GM21786 (cell line): ENCODE measurements around the gene ZNF831.

Experiments used
- ATAC-seq: cut with Tn5 transposase; IDR thresholded peaks from one replicate; pipeline ENCODE4 v1.9.1; 2021; ENCODE audit not compliant: unreplicated experiment

Gene ZNF831

DNA sequence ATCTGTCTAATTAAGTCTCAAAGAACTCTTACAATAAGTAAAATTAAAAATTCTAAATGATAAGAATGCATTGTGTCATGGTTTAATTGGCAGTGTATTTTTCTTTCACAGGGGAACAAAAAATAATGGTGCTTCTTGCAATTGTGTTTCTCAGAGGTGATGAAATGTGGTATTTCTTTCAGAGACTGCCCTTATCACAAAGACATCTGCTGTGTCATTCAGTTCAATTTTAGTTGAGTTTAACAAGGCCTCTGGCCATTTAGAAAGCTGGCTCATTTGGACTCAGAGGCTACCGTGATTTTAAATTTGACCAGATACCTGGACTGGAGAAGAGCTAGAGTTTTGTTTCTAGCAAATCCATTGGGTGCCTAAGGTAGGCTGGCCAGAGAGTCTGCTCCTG is 23.6 kb upstream of the ZNF831 start:
- ATAC-seq, result no peak

DNA sequence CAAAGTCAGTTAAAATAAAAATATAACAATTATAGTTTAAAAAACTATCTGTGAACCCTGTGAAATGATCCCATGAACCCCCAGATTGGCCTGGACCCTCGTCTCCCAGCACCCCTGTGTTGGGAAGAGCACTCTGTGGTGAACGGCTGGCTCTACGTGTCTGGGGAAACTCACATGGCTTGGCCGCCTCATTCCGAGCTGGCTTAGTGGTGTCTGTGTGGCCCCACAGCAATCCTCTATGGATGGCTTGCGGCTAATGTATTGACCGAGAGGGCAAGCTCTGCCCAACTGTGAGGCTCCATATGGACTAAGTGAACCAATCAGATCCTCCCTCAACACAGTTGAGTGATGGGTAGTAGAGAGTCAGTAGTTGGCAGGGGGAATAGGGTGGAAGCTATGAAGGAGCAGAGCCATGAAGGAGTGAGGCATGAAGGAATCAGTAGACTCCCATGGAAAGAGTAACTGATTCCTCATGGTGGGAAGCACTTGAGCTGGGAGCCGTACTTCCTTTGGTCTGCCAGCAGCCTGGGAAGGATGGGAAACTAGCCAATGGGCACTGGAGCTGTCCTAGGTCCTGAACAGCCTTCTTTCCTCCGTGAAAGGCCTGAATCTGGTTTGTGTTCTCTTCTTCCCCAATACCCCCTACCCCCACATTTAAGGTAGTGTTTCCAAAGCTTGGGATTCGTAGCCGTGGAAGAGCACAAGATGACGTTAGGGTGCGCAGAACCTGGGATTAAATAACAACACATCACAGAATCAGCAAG is 21.6 kb upstream of the ZNF831 start:
- ATAC-seq, result no peak

GRCh38 chr20:59143326-59143725 is 20.3 kb upstream of the ZNF831 start:
- ATAC-seq, result no peak

DNA sequence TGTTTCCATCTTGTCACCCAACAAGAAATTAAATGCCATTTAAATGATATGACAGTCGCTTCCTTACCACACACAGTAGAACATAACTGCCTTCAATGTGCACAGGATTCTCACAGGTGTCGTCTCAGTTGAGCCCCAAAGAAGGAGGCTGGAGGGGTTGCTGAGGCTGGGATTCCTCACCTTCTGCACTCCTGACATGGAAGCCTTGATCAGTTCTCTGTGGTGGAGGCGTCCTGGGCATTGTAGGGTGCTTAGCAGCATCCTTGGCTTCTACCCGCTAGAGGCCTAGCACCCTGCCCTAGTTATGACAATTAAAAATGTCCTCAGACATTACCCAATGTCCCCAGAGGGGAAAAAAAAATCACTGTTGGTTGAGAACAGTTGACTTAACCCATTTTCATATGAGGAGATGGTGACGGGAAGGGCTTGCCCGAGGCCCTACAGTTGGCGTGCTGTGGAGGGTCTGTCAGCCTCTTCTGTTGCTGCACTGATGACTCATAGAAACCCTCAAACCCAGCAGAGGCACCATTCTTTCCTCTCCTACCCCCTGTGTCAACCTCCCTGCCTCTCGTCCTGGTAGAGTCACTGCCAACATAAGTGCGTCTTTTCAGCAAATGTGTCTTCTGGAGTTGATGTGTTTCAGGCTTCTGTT is 19.3 kb upstream of the ZNF831 start:
- no peak for ATAC-seq

DNA sequence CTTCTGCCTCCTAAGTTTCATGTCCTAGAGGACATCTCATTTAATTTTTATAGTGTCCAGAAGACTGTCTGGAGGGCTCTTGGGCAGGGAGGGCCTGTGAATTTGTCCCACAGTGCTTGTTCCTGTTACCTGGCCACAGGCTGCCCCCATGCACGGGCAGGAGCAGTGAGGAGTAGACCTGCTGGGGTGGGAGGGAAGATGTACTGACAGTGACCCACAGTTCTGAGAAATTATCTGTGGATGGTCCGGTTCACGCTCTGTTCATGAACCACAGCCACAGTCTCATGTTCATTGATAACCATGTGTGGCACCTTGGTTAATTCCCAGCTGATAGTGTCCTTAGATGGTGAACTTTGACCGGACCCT is 18.8 kb upstream of the ZNF831 start:
- no peak for ATAC-seq

DNA sequence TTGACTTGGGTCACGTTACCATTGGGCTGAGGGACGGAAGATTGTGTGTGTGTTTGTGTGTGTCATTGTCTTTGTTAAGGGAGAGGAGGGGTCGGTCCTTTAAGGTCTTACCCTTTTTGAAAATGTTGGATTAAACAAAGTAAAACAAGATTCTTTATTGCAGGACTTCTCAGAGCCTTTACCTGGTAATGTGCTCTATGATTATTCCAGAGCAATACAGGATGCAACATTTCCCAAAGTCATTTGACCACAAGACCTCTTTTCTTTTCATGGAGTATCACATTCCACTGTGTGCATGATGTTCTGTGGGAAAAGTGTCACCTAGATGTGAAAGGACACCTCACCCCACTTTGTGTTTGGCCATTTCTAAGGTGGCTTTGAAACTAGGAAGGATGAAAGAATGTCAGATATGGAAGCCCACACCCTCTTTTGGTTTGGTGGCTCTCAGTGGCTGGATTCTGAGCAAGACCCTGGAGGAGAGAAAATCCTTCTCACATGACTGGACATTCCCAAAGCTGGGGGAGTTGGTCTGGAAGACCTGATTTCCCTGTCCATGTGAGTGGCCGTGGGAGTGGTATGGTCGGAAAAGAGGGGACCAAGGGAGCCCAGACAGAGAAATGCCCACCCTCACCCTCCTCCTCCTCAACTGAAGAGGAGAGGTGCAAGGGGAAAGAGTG is 18.2 kb upstream of the ZNF831 start:
- no peak for ATAC-seq

DNA sequence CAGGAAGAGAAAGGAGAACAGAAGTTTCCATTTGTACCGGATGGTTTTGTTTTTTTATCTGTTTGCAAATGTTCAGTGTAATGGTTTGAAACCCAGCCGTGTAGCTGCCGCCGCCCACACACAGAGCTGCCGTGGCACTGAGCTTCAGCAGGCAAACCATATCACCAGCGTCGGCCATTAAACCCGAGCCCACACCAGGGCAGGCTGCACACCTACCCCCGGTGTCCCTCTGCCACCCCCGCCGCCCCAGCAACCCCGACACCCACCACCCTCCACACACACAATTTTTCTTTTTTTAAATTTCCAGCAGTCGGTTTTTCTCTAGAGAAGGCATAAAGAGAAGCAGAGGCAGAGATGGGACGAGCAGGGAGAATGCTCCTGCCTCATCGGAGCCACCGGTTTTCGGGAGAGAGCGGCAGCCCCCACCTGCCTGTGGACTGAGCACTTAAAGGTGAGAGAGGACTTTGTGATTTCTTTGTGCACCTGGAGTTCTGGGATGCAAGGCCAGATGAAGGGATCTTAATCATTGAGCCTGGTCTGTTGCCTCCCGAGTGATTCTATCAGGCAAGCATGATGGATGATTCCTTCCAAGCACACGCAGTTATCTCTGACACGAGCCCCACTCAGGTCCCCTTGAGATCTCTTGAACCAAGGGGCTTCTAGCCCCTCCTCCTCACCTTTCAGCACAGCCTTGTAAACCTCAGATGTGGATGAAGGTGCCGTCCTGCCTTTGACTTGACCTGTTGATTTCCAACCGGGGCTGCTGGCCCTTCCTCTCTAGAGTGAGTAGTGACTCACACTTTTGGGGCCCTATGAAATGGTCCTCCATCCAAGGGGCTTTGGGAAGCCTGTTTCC is 17.5 kb upstream of the ZNF831 start:
- no peak for ATAC-seq

DNA sequence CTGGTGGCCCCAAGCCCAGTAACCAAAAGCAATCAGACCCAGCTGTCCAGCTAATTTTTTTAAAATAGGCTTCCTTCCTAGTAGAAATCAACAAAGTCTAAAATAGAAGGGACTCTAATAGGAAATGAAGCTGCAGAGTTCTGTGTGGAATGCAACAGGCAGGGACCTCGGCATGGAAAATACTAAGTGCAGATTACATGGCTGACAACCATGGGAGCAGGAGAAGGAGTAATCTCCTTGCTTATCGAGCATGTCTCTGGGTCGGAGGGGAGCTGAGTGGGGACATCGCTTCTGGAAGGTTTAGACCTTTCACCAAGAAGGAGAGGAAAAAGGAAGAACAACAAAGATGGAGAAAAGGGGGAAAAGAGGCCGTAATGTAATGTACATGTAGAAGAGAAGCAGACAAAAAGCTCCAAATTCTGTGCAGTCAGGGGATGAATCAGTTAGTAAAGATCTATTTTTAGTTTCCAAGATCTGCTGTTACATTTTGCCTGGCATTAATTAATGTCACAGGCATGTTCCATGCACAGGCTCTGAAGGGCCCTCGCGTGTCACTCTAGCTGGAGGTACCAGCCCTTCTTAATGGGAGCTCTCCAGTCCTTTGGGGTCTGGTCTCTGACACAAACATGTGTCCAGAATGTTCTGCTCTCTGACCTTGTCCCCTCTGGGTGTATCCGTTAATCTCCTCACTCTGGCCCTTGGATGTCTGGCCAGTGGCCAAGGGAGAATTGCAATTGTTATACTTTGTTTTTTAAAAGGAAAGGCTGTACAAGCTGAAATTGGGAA is 16.6 kb upstream of the ZNF831 start:
- no peak for ATAC-seq

GRCh38 chr20:59147586-59147985 is 16.0 kb upstream of the ZNF831 start:
- no peak for ATAC-seq

- ATAC-seq, result no peak
These were observed 14.7 kb upstream of the ZNF831 start for GRCh38 chr20:59148701-59149493.

GRCh38 chr20:59149678-59150504 is 13.7 kb upstream of the ZNF831 start:
- no peak for ATAC-seq

DNA sequence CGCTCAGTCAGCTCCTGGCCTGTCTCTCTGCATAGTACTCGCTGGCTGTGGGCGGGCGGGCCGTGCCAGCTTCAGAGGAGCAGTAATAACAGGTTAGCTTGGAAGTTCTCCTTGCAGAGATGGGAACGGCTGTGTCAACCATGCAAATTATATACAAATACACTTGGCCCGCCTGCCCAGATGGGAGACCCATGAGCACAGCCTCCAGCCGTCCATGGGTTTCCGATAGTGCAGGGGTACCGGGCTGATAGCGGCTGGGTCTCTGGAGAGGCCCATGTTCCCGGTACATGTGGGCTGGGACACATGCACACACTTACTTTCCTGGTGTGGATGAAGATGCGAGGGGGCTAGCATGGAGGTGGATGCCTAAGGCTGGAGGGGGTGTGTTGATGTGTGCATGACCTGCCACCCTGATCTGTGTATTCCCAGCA is 12.8 kb upstream of the ZNF831 start:
- ATAC-seq, result no peak

- no peak for ATAC-seq
These were observed 12.2 kb upstream of the ZNF831 start for GRCh38 chr20:59151391-59151790.

DNA sequence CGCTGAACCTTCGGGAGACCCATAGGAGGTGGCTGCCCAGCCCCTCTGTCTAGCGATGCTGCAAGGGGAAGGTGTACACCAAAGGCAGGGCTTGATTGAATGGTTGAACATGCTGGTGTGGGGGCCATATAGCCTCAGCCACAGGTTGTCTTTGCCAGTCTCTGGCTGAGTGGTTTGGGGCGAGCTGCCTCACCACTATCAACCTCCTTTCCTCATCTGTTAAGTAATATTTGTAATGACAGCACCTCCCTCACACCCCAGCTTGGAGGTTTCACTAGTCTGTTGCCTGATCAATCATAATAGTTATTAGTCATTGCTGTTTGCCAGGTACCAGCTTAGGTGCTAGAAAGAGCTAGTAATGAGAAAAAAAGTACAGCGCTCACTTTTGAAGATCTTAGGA is 11.8 kb upstream of the ZNF831 start:
- ATAC-seq, result no peak

DNA sequence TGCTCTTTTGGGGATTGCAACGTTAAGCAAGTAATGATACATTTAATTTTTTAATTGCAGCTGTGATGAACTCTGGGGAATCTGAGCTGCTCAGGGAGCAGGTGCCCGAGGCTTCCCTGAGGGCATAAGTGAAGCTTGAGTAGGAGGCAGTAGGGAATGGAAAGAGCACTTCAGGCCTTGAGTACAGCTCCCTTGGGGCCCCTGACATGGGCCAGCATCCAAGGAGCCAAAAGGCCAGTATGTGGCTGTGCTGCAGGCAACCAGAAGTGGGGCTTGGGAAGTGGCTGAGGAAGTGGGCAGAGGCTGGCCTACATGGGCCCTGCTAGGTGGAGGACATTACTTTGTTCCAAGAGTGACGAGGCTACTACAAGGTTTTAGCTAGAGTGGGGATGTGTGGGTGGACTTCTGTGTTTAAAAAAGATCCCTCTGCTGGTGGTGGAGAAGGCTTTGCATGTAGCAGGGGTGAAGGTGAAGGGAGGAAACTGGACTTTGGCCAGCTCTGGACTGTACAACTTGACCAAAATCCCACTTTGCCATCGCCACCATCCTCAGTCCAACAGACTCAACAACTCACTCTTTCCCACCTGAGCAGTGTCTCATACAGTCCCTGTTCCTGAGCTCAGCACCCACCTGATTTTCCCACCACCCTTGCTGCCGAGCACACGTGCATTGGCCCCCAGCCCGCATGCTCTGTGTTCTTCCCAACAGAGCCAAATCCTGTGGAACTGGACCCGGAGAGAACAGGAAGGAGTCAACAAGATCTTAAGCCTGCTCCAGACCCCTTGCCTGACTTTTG is 10.9 kb upstream of the ZNF831 start:
- no peak for ATAC-seq

GRCh38 chr20:59153355-59153681 is 10.3 kb upstream of the ZNF831 start:
- no peak for ATAC-seq

DNA sequence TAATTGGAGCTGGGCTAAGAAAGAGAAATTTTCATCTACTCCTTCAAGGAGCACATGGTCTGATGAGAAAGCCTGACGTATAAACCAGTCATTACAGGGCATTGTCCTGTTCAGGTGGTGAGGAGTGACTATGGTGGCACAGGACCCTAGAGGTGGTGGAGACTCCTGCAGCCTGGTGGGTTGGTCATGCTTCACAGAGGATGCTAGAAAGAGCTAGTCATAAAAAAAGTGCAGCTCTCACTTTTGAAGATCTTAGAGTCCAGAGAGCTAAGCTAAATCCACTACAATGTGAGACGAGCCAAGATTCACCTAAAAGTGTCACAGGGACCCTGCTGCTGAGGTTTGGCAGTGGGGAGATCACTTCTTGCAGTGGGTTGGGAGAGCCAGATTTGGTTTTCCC is 9.8 kb upstream of the ZNF831 start:
- ATAC-seq, result no peak

DNA sequence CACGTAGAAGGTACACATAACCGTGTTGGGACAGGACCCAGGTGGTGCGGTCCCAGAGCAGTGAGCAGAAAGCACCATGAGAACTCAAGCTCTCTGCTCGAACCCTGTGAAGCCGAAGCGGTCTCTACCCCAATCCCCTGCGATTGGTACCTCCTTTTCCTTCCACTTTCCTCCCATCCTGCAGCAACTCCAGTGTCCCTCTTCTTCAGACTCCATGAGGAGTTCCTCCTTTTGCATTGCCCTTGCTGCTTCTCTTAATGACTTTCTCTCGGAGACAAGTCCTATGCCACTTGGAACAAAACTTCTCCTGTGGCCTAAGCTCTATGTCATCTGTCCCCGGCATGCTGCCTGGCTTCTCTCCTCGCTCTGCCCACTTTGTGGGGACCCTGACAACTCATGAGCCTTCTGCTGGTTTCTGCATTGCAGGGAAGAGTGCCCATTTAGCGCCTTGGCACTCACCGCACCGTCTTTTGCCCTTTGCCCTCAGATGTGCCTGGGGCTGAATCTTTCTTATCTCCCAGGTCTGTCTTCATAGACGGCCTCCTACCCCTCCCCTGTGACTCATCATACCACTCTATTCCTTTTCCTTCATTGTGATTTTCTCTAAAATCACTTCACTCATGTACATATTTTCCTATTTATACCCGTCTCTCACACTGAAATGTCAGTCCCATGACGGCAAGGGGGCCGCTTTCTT is 9.2 kb upstream of the ZNF831 start:
- ATAC-seq, result no peak
